SK-MEL-5 (cell line): ENCODE measurements around the gene GFPT1. TPM values are rescaled to one million over a fixed set of nuclear protein-coding genes. Genes with fewer than 3 reads are reported as not detected.

Experiments
- DNase-seq: peaks from one replicate; pipeline ENCODE4 v3.0.0-alpha.2; 2016; ENCODE audit warnings: low read depth, low spot score
- in situ Hi-C: cut with HindIII; loops from 2 replicates; pipeline ENCODE4 v1.10.0; 2016; ENCODE audit warnings: low sequenced_read_pairs, high pct_unique_total_duplicates, low pct_unique_long_range_greater_than_20kb
- total RNA-seq: library from RNA; depleted of rRNA; stranded (reverse); fragments of >200 nt; shearing (Covaris generic); gene quantifications from 2 replicates; pipeline ENCODE4 v1.2.3, GENCODE V29; 2014

GFPT1 gene
- total RNA-seq, 1 experiment from 2014 or later: 34.8 TPM

GRCh38 chr2:69306393-69306821 lies 80.6 kb downstream of the GFPT1 start:
- in situ Hi-C loops: no loop called here
- peak; percentile 8 for DNase-seq

GRCh38 chr2:69305712-69306392 lies 81.2 kb downstream of the GFPT1 start:
- DNase-seq: no peak

GRCh38 chr2:69305166-69305565 lies 81.9 kb downstream of the GFPT1 start:
- in situ Hi-C loops: no loop called here
- no peak for DNase-seq

More at GRCh38 chr2:69305712-69306392, 81.2 kb downstream of the GFPT1 start:
- in situ Hi-C loops: no loop called here

DNA sequence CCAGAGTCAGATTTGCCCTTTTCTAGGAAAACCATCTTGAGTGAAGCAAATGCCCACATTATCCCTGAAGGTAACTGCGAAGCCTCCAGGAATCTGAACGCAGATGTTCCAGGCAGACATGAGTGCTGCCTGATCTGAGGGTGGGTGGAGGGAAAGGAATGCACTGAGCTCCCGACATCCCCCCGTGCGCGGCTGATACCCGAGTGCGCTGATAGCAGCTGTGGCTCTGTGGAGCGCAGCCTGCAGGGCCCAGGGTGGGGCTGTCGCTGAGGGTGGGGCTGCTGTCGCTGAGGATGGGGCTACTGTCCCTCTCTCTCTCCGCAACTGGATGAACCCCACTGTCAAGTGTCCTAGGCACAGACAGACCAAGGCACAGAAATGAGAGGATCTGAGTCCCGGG lies 82.4 kb downstream of the GFPT1 start:
- in situ Hi-C loops: no loop called here

DNA sequence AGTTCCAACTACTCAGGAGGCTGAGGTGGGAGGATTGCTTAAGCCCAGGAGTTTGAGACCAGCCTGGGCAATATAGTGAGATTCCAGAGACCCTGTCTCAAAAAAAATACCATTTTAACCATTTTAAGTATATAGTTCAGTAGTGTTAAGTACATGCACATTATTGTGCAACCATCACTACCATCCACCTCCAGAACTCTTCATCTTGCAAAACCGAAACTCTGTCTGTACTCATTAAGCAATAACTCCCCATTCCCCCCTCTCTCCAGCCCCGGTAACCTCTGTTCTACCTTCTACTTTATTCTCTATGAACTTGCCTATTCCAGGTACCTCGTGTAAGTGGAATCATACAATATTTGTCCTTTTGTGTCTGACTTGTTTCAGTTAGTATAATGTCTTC lies 86.4 kb downstream of the GFPT1 start:
- in situ Hi-C loops: no loop called here
- no peak for DNase-seq

More for the DNA sequence above, 82.4 kb downstream of the GFPT1 start:
- DNase-seq: no peak

GRCh38 chr2:69299772-69300516 lies 87.1 kb downstream of the GFPT1 start:
- DNase-seq: no peak
- in situ Hi-C loops: no loop called here

DNA sequence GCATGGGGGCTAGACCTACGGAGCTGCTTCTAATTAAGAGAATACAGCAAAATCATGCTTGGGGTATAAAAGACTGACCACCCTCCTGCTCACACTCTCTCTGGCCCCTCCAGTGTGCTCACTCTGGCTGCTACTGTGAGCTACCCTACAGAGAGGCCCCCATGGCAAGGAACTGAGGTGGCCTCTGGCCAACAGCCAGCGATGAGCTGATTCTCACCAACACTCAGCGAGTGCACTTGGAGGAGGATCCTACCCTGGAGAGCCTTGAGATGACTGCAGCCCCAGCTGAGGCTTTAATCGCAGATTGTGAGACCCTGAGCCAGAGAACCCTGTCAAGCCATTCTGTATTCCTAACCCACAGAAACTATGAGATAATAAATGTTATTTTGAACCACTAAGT lies 88.2 kb downstream of the GFPT1 start:
- no peak for DNase-seq
- in situ Hi-C loops: no loop called here

DNA sequence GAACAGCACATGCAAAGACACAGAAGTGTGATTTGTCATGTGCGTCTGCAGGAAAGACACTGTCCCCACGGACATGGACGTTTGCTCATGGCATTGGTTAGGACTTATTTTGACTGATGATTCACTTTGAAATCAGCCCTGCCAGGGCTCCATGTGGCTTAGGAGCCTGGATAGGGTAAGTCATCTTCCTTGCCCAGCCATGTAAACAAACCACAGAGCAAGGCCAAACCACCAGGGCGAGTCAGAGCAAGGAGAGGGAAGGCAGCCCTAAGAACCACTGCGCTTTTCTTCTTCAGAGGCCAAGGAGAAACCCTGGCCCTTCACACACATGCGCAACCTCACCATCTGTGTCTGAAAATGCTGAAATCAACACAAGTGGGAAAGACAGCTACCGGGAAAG lies 88.8 kb downstream of the GFPT1 start:
- in situ Hi-C loops: no loop called here
- DNase-seq: no peak

- no peak for DNase-seq
- in situ Hi-C loops: no loop called here
Measured at GRCh38 chr2:69297216-69297615, 89.8 kb downstream of the GFPT1 start.

DNA sequence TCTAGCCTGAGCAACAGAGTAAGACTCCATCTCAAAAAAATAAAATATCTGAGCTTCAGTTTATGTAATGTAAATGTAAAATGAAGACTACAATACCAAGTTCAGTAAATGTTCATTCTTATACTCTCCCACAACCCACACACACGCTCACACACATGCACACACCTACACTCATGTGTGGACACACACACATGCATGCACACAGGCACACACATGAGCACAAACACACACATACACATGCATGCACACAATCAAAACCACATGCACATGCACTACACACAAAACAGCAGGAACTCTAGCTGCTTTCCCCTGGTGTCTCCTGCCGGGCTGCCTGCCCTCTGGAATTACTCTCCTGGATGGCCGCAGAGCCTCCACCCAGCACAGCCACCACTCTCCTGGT lies 90.6 kb downstream of the GFPT1 start:
- no peak for DNase-seq
- in situ Hi-C loops: no loop called here

- in situ Hi-C loops: no loop called here
- DNase-seq: peak; percentile 31
Measured at GRCh38 chr2:69292256-69292655, 94.8 kb downstream of the GFPT1 start.

- no peak for DNase-seq
- in situ Hi-C loops: no loop called here
Measured at GRCh38 chr2:69291721-69292120, 95.3 kb downstream of the GFPT1 start.

- peak; percentile 62 for DNase-seq
- in situ Hi-C loops: no loop called here
Measured at GRCh38 chr2:69291004-69291650, 95.9 kb downstream of the GFPT1 start.

DNA sequence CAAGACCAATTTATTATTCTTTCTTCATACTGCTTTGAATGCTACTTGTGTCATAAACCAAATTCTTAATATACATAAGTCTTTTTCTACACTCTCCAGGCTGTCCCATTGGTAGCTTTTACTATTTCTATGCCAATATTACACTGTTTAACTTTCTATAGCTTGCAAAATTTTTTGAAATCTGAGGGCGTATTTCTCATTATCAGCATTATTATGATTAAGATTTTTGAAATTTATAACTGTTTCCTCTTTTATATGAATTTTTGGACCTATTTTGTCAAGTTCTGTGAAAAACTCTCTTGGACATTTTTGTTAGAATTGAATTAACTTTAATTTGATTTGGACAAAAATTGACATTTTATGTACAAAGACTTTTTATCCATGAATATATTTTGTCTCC lies 98.6 kb downstream of the GFPT1 start:
- in situ Hi-C loops: no loop called here
- no peak for DNase-seq

DNA sequence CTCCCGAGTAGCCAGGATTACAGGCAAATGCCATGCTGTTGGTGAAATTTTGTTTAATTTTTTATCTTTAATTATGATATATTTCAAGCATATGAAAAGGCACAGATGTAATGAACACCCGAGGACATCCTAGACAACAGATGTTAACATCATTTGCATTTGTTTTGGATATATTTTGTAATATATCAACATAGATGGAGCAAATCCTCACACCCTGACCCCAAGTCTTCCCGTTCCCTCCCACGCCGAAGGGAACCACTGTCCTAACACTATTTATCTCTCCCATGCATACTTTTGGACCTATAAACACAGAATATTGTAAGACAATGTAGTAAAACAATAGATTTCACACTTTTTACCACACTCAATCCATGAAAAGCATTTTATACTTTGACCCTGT lies 99.5 kb downstream of the GFPT1 start:
- DNase-seq: no peak
- in situ Hi-C loops: no loop called here

- in situ Hi-C loops: no loop called here
- DNase-seq: no peak
Measured at GRCh38 chr2:69285379-69285894, 101.6 kb downstream of the GFPT1 start.

GRCh38 chr2:69280796-69281412 lies 106.1 kb downstream of the GFPT1 start:
- in situ Hi-C loops: no loop called here
- no peak for DNase-seq
